Astrocyte of the cerebellum (primary cell): ENCODE results near the gene ARHGAP26.
A peak's percentile ranks its signal among the peaks of the same experiment; 100 is the strongest.

ENCODE experiments used
- DNase-seq: peaks from one replicate; pipeline ENCODE4 v3.0.0-alpha.2; 2011; ENCODE audit warnings: low read depth
- H3K4me3 ChIP-seq: 2 replicates; pipeline ENCODE4 v1.5.1; 2011; ENCODE audit warnings: mild to moderate bottlenecking, low read depth, low read length, moderate library complexity
- in situ Hi-C: cut with HindIII; loops from 2 replicates; pipeline ENCODE4 v1.10.0; 2017; ENCODE audit warnings: low sequenced_read_pairs
- TF ChIP-seq, protein P1 (sequence below): IDR thresholded peaks from 2 replicates; pipeline ENCODE4 v1.5.1; 2012; ENCODE audit warnings: low read length, low read depth, moderate library complexity, mild to moderate bottlenecking; ENCODE audit errors: missing control alignments

ARHGAP26 gene

DNA sequence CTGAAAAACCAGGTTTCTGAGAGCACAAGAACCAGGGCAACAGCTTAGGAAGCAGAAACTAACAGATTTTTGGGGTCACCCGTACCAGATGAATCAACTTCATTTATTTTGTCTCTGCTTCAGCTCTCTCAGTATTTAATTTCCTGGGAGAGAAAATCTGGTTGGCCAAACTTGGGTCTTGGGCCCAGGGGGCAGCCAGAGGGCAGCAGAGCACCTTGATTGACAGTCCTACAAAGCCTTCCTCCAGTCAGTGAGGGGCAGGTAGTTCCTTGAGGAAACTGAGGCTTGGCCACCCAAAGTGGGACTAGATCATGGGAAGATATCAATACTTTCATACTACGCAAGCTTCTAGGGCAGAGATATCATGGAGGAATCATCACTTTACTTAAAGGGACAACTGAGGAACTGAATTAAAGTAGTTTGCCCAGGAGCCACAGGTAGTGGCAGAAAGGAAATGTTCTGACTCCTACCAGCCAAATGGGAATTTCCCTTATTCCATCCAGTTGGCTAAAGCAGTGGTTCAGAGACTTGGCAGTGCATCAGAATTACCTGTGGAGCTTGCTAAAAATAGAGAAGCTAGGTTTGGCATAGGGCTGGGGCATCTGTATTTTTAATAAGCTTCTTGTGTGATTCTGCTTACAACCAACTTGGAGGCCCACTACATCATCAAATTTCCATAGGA is 21.5 kb upstream of the ARHGAP26 start:
- TF ChIP-seq, protein P1, sequence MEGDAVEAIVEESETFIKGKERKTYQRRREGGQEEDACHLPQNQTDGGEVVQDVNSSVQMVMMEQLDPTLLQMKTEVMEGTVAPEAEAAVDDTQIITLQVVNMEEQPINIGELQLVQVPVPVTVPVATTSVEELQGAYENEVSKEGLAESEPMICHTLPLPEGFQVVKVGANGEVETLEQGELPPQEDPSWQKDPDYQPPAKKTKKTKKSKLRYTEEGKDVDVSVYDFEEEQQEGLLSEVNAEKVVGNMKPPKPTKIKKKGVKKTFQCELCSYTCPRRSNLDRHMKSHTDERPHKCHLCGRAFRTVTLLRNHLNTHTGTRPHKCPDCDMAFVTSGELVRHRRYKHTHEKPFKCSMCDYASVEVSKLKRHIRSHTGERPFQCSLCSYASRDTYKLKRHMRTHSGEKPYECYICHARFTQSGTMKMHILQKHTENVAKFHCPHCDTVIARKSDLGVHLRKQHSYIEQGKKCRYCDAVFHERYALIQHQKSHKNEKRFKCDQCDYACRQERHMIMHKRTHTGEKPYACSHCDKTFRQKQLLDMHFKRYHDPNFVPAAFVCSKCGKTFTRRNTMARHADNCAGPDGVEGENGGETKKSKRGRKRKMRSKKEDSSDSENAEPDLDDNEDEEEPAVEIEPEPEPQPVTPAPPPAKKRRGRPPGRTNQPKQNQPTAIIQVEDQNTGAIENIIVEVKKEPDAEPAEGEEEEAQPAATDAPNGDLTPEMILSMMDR: peak; percentile 26
- in situ Hi-C loops: no loop called here
- H3K4me3 ChIP-seq: no peak overlapping the region
- DNase-seq: no peak

DNA sequence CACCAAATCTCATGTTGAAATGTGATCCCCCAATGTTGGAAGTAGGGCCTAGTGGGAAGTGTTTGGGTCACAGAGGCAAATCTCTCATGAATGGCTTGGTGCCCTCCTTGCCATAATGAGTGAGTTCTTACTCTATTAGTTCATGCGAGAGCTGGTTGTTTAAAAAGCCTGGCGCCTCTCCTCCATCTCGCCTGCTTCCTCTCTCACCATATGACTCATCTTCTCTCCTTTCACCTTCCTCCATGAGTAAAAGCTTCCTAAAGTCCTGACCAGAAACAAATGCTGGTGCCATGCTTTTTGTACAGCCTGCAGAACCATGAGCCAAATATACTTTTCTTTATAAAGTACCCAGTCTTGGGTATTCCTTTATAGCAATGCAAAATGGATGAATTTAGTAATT is 20.9 kb upstream of the ARHGAP26 start:
- H3K4me3 ChIP-seq: no peak overlapping the region
- no peak for DNase-seq
- TF ChIP-seq, protein P1: no peak
- in situ Hi-C loops: no loop called here

DNA sequence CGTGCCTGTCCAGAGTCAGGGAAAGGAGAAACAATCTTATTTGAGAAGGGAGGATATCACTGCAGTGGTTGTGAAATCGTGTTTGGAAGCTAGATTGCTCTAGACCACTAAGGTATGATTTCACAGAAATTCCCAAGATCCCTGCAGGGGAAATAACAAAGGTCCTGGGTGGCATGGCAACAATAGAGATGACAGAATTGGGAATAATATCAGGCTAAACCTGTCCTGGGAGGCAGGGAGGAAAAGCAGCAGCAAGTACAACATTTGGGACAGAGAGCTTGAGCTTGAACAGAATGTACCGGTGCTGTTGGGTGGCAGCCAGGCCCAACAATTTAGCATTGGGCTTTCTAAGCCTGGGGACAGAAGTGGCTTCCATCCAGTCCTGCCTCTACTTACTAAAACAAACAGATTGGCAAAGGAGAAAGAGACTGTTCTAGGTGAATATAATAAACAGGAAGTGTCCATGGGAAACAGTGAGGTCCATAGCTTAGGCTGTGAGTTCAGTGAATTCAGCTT is 17.0 kb upstream of the ARHGAP26 start:
- no peak for DNase-seq
- no peak overlapping the region for H3K4me3 ChIP-seq
- in situ Hi-C loops: no loop called here
- TF ChIP-seq, protein P1: no peak

DNA sequence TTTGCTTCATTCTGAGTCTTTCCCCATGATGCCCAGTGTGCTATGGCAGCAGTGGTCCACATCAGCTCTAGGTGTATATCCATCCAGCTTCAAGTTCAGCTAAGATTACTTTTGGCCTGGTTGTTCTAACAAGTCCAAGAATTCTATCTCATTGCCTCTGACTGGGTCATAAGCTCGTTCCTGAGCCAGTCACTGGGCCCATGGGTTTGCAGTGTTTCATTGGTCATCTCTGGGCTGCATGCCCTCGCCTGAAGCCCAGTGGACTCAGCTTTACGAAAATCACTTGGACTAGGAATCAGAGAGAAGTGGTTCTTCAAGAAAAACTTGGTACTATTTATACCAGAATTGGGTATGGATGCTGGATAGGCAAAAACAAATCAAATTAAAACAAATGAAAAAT is 16.1 kb upstream of the ARHGAP26 start:
- TF ChIP-seq, protein P1: no peak
- in situ Hi-C loops: no loop called here
- no peak overlapping the region for H3K4me3 ChIP-seq
- no peak for DNase-seq

DNA sequence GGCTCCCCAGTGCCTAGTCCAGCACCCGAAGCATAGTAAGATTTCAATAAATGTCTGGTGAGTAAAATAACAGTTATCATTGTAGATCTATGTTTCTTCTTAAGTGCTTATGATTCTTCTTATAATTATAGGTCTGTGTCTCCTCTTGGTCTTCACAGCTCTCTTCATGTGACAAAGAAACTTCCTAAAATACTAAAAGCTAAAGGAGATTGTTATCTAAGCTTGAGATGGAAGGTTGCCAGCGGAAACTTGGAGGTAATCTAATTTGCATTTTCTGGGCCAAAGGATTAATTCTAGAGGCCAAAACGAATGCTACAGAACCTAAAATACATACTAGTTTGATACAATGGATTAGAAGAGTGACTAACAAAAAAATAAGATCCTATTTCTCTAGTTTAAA is 13.6 kb upstream of the ARHGAP26 start:
- no peak for DNase-seq
- in situ Hi-C loops: no loop called here
- H3K4me3 ChIP-seq: no peak overlapping the region
- TF ChIP-seq, protein P1: no peak

DNA sequence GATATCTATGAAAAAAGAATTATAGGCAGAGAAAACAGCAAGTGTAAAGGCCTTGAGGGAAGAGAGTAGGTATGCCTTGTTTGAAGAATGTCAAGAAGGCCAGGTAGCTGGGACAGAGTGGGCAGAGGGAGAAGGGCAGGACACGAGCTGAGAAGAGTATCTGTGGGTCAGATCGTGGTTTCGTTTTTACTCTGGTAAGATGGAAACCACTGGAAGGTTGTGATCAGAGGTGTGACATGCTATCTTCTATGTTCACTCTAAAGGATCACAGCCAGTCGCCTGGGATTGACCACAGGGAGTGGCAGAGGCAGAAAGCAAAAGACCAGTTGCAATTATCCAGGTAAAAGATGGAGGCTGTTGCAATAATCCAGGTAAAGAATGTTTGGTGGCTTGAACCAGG is 12.6 kb upstream of the ARHGAP26 start:
- H3K4me3 ChIP-seq: no peak overlapping the region

More for the DNA sequence above, 12.6 kb upstream of the ARHGAP26 start:
- in situ Hi-C loops: no loop called here
- TF ChIP-seq, protein P1: no peak
- no peak for DNase-seq
